Measurements from ENCODE around the gene RGS16. TPM values are rescaled to one million over a fixed set of nuclear protein-coding genes. Genes with fewer than 3 reads are reported as not detected.

RGS16 gene
- total and polyA plus RNA-seq, 2 donors from 2014 or later, result 4.2 to 7.7 TPM

DNA sequence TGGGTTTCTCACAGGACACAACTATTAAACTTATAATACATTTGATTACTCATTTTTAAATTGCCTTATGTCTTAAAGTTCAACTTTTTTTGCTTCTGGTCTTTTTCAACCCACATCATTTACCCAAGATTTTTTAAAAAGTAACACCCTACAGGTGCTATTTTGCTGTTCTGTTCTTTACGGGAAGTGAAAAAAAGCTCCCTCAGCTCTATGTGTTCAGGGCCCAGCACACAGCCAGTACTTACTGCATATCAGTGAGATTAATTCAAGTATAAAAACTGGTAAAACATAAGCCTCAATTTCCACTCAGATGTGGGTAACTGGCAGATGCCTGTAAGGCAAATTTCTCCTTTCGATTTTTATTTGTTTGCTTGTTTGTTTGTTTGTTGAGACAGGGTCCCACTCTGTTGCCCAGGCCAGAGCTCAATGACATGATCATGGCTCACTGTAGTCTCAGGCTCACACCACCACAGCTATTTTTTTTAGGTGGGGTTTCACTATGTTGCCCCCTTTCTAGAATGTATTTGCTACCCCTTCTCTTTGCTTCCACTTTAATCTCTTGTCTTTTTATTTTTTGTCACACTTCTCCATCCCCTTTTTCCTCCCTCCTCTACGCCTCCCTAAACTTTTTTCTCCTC is 35.4 kb downstream of the RGS16 start:
- Histone ChIP-seq H3K36me3 (ENCODE audit: control insufficient read depth in 2 of 3, insufficient read depth in 3 of 3, low read length in 3 of 3) (no peaks in the 10 kb centered on the region), H3K27ac (ENCODE audit: low read depth in 2 of 2, low read length in 2 of 2) (no peak overlapping the region), H3K9me3 (ENCODE audit: control insufficient read depth in 2 of 3, insufficient read depth in 1 of 3, low read length in 3 of 3) (no peaks in the 10 kb centered on the region), H3K9ac (ENCODE audit: low read length in 3 of 3) (no peak overlapping the region), H3K4me3 (ENCODE audit: low read length in 3 of 3) (no peak overlapping the region), H3K4me1 (ENCODE audit: control insufficient read depth in 2 of 3, insufficient read depth in 2 of 3, low read depth in 1 of 3, low read length in 3 of 3) (no peaks in the 10 kb centered on the region), H3K27me3 (ENCODE audit: control insufficient read depth, insufficient read depth, low read length) (no peaks in the 10 kb centered on the region)
- intact Hi-C loops (cut with DNase I), result no loop called here
- DNase-seq (no peak), FAIRE-seq (no peak)
- TF ChIP-seq, protein P1, sequence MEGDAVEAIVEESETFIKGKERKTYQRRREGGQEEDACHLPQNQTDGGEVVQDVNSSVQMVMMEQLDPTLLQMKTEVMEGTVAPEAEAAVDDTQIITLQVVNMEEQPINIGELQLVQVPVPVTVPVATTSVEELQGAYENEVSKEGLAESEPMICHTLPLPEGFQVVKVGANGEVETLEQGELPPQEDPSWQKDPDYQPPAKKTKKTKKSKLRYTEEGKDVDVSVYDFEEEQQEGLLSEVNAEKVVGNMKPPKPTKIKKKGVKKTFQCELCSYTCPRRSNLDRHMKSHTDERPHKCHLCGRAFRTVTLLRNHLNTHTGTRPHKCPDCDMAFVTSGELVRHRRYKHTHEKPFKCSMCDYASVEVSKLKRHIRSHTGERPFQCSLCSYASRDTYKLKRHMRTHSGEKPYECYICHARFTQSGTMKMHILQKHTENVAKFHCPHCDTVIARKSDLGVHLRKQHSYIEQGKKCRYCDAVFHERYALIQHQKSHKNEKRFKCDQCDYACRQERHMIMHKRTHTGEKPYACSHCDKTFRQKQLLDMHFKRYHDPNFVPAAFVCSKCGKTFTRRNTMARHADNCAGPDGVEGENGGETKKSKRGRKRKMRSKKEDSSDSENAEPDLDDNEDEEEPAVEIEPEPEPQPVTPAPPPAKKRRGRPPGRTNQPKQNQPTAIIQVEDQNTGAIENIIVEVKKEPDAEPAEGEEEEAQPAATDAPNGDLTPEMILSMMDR (IDR thresholded peaks at IDR 0.05; ENCODE audit: borderline replicate concordance, extremely low read depth, insufficient read depth), result no peak

DNA sequence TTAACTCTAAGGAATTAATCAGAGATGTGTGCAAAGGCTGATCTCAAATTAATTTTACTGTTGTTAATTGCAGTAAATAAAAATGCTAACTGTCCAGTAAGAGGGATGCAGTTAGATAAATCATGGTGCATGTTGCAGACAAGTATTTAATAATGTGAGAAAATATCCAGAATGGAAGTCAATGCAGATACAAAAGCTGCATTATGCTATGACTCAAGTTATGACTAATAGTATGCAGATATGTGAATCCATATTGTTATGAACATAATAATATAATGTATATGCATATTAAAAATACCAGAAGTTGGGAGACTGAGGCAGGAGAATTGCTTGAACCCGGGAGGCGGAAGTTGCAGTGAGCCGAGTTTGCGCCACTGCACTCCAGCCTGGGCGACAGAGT is 36.6 kb downstream of the RGS16 start:
- intact Hi-C loops (cut with DNase I), result no loop called here
- TF ChIP-seq, protein P1 (IDR thresholded peaks at IDR 0.05; ENCODE audit: borderline replicate concordance, extremely low read depth, insufficient read depth), result no peak
- no peak overlapping the region for H3K9ac ChIP-seq (ENCODE audit: low read length in 3 of 3)
- H3K36me3 ChIP-seq (ENCODE audit: control insufficient read depth in 2 of 3, insufficient read depth in 3 of 3, low read length in 3 of 3), result no peaks in the 10 kb centered on the region
- H3K27ac ChIP-seq (ENCODE audit: low read depth in 2 of 2, low read length in 2 of 2), result no peak overlapping the region
- FAIRE-seq (no peak), DNase-seq (no peak)
- H3K9me3 ChIP-seq (ENCODE audit: control insufficient read depth in 2 of 3, insufficient read depth in 1 of 3, low read length in 3 of 3), result no peaks in the 10 kb centered on the region
- H3K4me3 ChIP-seq (ENCODE audit: low read length in 3 of 3), result no peak overlapping the region
- no peaks in the 10 kb centered on the region for H3K4me1 ChIP-seq (ENCODE audit: control insufficient read depth in 2 of 3, insufficient read depth in 2 of 3, low read depth in 1 of 3, low read length in 3 of 3)
- H3K27me3 ChIP-seq (ENCODE audit: control insufficient read depth, insufficient read depth, low read length), result no peaks in the 10 kb centered on the region

DNA sequence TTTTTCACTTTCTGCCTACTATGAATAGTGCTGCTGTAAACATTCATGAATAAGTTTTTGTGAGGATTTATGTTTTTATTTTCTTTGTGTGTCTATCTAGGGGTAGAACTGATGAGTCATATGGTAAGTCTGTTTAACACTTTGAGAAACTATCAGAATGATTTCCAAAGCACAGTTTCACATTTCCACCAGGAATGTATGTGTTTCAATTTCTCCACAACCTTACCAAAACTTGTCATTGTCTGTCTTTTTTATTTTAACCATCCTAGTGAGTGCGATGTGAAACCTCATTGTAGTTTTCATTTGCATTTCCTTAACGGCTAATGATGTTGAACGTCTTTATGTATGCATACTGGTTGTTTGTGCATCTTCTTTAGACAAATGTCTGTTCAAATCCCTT is 38.7 kb downstream of the RGS16 start:
- intact Hi-C loops (cut with DNase I), result no loop called here
- DNase-seq (no peak), FAIRE-seq (no peak)
- no peaks in the 10 kb centered on the region for H3K36me3 ChIP-seq (ENCODE audit: control insufficient read depth in 2 of 3, insufficient read depth in 3 of 3, low read length in 3 of 3)
- TF ChIP-seq, protein P1 (IDR thresholded peaks at IDR 0.05; ENCODE audit: borderline replicate concordance, extremely low read depth, insufficient read depth), result no peak
- H3K9me3 ChIP-seq (ENCODE audit: control insufficient read depth in 2 of 3, insufficient read depth in 1 of 3, low read length in 3 of 3), result no peaks in the 10 kb centered on the region
- H3K27ac ChIP-seq (ENCODE audit: low read depth in 2 of 2, low read length in 2 of 2), result no peak overlapping the region
- no peak overlapping the region for H3K9ac ChIP-seq (ENCODE audit: low read length in 3 of 3)
- H3K27me3 ChIP-seq (ENCODE audit: control insufficient read depth, insufficient read depth, low read length), result no peaks in the 10 kb centered on the region
- H3K4me1 ChIP-seq (ENCODE audit: control insufficient read depth in 2 of 3, insufficient read depth in 2 of 3, low read depth in 1 of 3, low read length in 3 of 3), result no peaks in the 10 kb centered on the region
- no peak overlapping the region for H3K4me3 ChIP-seq (ENCODE audit: low read length in 3 of 3)

All from kidney (tissue), 14 donors.